Left renal cortex interstitium (tissue), 4 donors: ENCODE data around the gene MOV10L1. TPM values are rescaled to one million over a fixed set of nuclear protein-coding genes. Genes with fewer than 3 reads are reported as not detected.

ENCODE experiments used
- polyA plus RNA-seq, 4 donors: library from polyadenylated mRNA; unstranded; fragments of 120-200 nt; gene quantifications; one replicate each; pipeline ENCODE4 v1.2.1, GENCODE V29; 2013; ENCODE audit not compliant: insufficient read length in 4 of 4

MOV10L1 gene
- polyA plus RNA-seq, 4 donors: 0.37 to 1.2 (median 0.86) TPM

Other genes with a start within 250 kb of the MOV10L1 start
- 10 to 100 TPM; 15.9 to 19.1 (median 17.1) TPM for gene ZBED4, start 236.2 kb upstream of the MOV10L1 start, polyA plus RNA-seq
- 10 to 100 TPM; 23.0 to 43.3 (median 37.2) TPM for gene ALG12, start 171.6 kb upstream of the MOV10L1 start, polyA plus RNA-seq
- 10 to 100 TPM; 23.2 to 39.9 (median 31.0) TPM for gene CRELD2, start 171.4 kb upstream of the MOV10L1 start, polyA plus RNA-seq
- gene PIM3, start 129.2 kb upstream of the MOV10L1 start, polyA plus RNA-seq: 10 to 100 TPM; 14.5 to 26.4 (median 22.3) TPM
- gene IL17REL, start 77.2 kb upstream of the MOV10L1 start, polyA plus RNA-seq: under 1 TPM in 1 of 4 donors, not detected in 3; 0.06 TPM
- gene TTLL8, start 31.7 kb upstream of the MOV10L1 start, polyA plus RNA-seq: not detected
- gene MLC1, start 4.6 kb upstream of the MOV10L1 start, polyA plus RNA-seq: 1 to 10 TPM in 3 of 4 donors, under 1 TPM in 1; 0.78 to 1.6 (median 1.2) TPM
- 1 to 10 TPM in 3 of 4 donors, under 1 TPM in 1; 0.99 to 2.4 (median 1.6) TPM for gene PANX2, start 80.7 kb downstream of the MOV10L1 start, polyA plus RNA-seq
- gene TRABD, start 95.9 kb downstream of the MOV10L1 start, polyA plus RNA-seq: 10 to 100 TPM; 16.8 to 34.6 (median 28.6) TPM
- gene SELENOO, start 111.0 kb downstream of the MOV10L1 start, polyA plus RNA-seq: 10 to 100 TPM; 16.3 to 33.8 (median 26.2) TPM
- 10 to 100 TPM; 25.1 to 54.9 (median 40.5) TPM for gene TUBGCP6, start 155.0 kb downstream of the MOV10L1 start, polyA plus RNA-seq
- 10 to 100 TPM; 15.2 to 35.6 (median 24.8) TPM for gene HDAC10, start 161.3 kb downstream of the MOV10L1 start, polyA plus RNA-seq
- gene MAPK12, start 171.7 kb downstream of the MOV10L1 start, polyA plus RNA-seq: 10 to 100 TPM; 10.8 to 23.0 (median 15.1) TPM
- gene MAPK11, start 180.4 kb downstream of the MOV10L1 start, polyA plus RNA-seq: 1 to 10 TPM; 6.8 to 9.4 (median 8.8) TPM
- 100 to 1,000 TPM; 206 to 275 (median 234) TPM for gene PLXNB2, start 217.6 kb downstream of the MOV10L1 start, polyA plus RNA-seq
- gene DENND6B, start 237.0 kb downstream of the MOV10L1 start, polyA plus RNA-seq: 10 to 100 TPM; 10.1 to 19.9 (median 16.0) TPM